Endothelial cell of umbilical vein (primary cell): Measurements from ENCODE around the gene AFG3L2. TPM values are rescaled to one million over a fixed set of nuclear protein-coding genes. Genes with fewer than 3 reads are reported as not detected.

Experiments used
- BruUV-seq: library from RNA; stranded (reverse); fragments of 400-500 nt; replicated peaks from 2 replicates; lab custom pipeline; 2021; lab: Mats Ljungman, UMichigan
- CTCF ChIA-PET: fragments of 300-600, 350-600 bp; sonication (Branson Sonifier 250); formaldehyde crosslinking; loops from one replicate; lab custom pipeline; 2021; ENCODE audit warnings: antibody characterized with exemption, inconsistent platforms; lab: Charles Lee
- POLR2A ChIA-PET: fragments of 300-600, 350-600 bp; sonication (Branson Sonifier 250); formaldehyde crosslinking; loops from one replicate; lab custom pipeline; 2021; ENCODE audit warnings: antibody characterized with exemption, inconsistent platforms; lab: Charles Lee
- DNase-seq: peaks from one replicate; pipeline ENCODE4 v3.0.0-alpha.2; 2011; ENCODE audit warnings: low read depth, low spot score
- FAIRE-seq: peaks from 2 replicates; lab custom pipeline; 2011; peaks lifted over from hg19 to GRCh38; lab: Jason Lieb, UNC
- H2AFZ ChIP-seq: 2 replicates; pipeline ENCODE4 v1.6.0; 2012; ENCODE audit warnings: low read depth, low read length, control low read depth, inconsistent platforms
- H3K27ac ChIP-seq: 2 replicates; pipeline ENCODE4 v1.5.1; 2011; ENCODE audit warnings: low read depth, mild to moderate bottlenecking, control low read depth, low read length, moderate library complexity; ENCODE audit not compliant: insufficient read depth
- H3K27me3 ChIP-seq, 2 experiments: 2 replicates each; pipeline versions ENCODE4 v1.6.0 to v1.6.1; 2011; ENCODE audit warnings: low read length in 2 of 2, mixed read lengths in 1 of 2; ENCODE audit not compliant: control insufficient read depth in 2 of 2, insufficient read depth in 2 of 2
- H3K36me3 ChIP-seq, 2 experiments: 2 replicates in 1 of 2; 3 replicates in 1 of 2; pipeline ENCODE4 v1.5.1; 2011; ENCODE audit warnings: low read length in 2 of 2, mild to moderate bottlenecking in 1 of 2, moderate library complexity in 1 of 2; ENCODE audit not compliant: control insufficient read depth in 2 of 2, insufficient read depth in 2 of 2; ENCODE audit errors: extremely low read depth in 1 of 2
- H3K4me1 ChIP-seq: 3 replicates; pipeline ENCODE4 v1.5.1; 2011; ENCODE audit warnings: mild to moderate bottlenecking, low read length; ENCODE audit not compliant: control insufficient read depth, insufficient read depth; ENCODE audit errors: extremely low read depth
- H3K4me2 ChIP-seq: 2 replicates; pipeline ENCODE4 v1.6.1; 2011; ENCODE audit warnings: low read length, control low read depth, mixed read lengths; ENCODE audit not compliant: insufficient read depth
- H3K4me3 ChIP-seq, 3 experiments: fragments of 200-600 bp in 1 of 3; sonication (generic), shearing (Covaris generic) in 1 of 3; replicated peaks in 1 of 3; 2 replicates each; pipeline ENCODE4 v1.5.1; 2011 to 2016; ENCODE audit warnings: control low read depth in 3 of 3, low read length in 3 of 3, mild to moderate bottlenecking in 2 of 3, inconsistent platforms in 1 of 3, low read depth in 1 of 3, moderate library complexity in 1 of 3; ENCODE audit not compliant: insufficient read depth in 1 of 3
- H3K79me2 ChIP-seq: 2 replicates; pipeline ENCODE4 v1.6.0; 2012; ENCODE audit warnings: low read length, inconsistent platforms; ENCODE audit not compliant: control insufficient read depth, insufficient read depth
- H3K9ac ChIP-seq: replicated peaks from 2 replicates; pipeline ENCODE3; 2011; ENCODE audit warnings: low read length, control low read depth; ENCODE audit not compliant: insufficient read depth; ENCODE audit errors: extremely low read depth
- H3K9me1 ChIP-seq: replicated peaks from 3 replicates; pipeline ENCODE4 v1.6.0; 2011; ENCODE audit warnings: mild to moderate bottlenecking, low read length; ENCODE audit not compliant: control insufficient read depth, insufficient read depth; ENCODE audit errors: extremely low read depth
- H3K9me3 ChIP-seq: replicated peaks from 2 replicates; pipeline ENCODE4 v1.5.1; 2012; ENCODE audit warnings: low read length, inconsistent platforms; ENCODE audit not compliant: control insufficient read depth, insufficient read depth
- H4K20me1 ChIP-seq: replicated peaks from 2 replicates; pipeline ENCODE3; 2011; ENCODE audit warnings: mild to moderate bottlenecking, low read length; ENCODE audit not compliant: control insufficient read depth, insufficient read depth; ENCODE audit errors: extremely low read depth
- CTCF ChIP-seq, 2 donors: IDR thresholded peaks; 1 replicate in 1 of 2; 2 replicates in 1 of 2; pipeline ENCODE4 v1.5.1; 2011; ENCODE audit warnings: low read length in 2 of 2, mild to moderate bottlenecking in 2 of 2, moderate library complexity in 2 of 2, control low read depth in 1 of 2, inconsistent platforms in 1 of 2, low read depth in 1 of 2; ENCODE audit not compliant: insufficient read depth in 1 of 2; ENCODE audit errors: extremely low read depth in 1 of 2
- EZH2 ChIP-seq: IDR thresholded peaks from 2 replicates; pipeline ENCODE4 v1.6.1; 2012; ENCODE audit warnings: borderline replicate concordance, low read depth, mild to moderate bottlenecking, moderate library complexity, low read length, inconsistent platforms; ENCODE audit not compliant: severe bottlenecking
- FOS ChIP-seq: IDR thresholded peaks from 2 replicates; pipeline ENCODE4 v1.6.1; 2011; ENCODE audit warnings: mild to moderate bottlenecking, low read length, moderate library complexity, borderline replicate concordance; ENCODE audit not compliant: insufficient read depth
- GATA2 ChIP-seq: IDR thresholded peaks from 2 replicates; pipeline ENCODE4 v1.7.0; 2011; ENCODE audit warnings: low read depth, mild to moderate bottlenecking, moderate library complexity, mixed read lengths, low read length; ENCODE audit not compliant: insufficient read length, insufficient read depth
- JUN ChIP-seq: IDR thresholded peaks from 2 replicates; pipeline ENCODE4 v1.6.1; 2011; ENCODE audit warnings: borderline replicate concordance, low read depth; ENCODE audit not compliant: insufficient read length, insufficient read depth
- MAX ChIP-seq: IDR thresholded peaks from 2 replicates; pipeline ENCODE4 v1.6.1; 2011; ENCODE audit not compliant: insufficient read depth, insufficient read length
- MYC ChIP-seq: IDR thresholded peaks from one replicate; pipeline ENCODE4 v1.6.1; 2011; ENCODE audit warnings: mild to moderate bottlenecking, low read depth, low read length
- POLR2A ChIP-seq: IDR thresholded peaks from 2 replicates; pipeline ENCODE4 v1.6.1; 2012; ENCODE audit warnings: low read depth, mild to moderate bottlenecking, control low read depth, low read length
- POLR2AphosphoS5 ChIP-seq: IDR thresholded peaks from 2 replicates; pipeline ENCODE4 v1.6.1; 2012; ENCODE audit warnings: low read depth, mild to moderate bottlenecking, control low read depth, low read length, moderate library complexity; ENCODE audit not compliant: insufficient read depth
- dilution Hi-C: fragments of 300-500 bp; cut with MboI; formaldehyde crosslinking; loops from one replicate; pipeline ENCODE4 v1.15.0; 2019; ENCODE audit warnings: low sequenced_read_pairs; ENCODE audit not compliant: extremely low pct_ligation_motif_present
- intact Hi-C: fragments of 100-400 bp; cut with micrococcal nuclease; formaldehyde crosslinking; loops from one replicate; pipeline ENCODE4 v1.10.0; 2022
- polyA plus RNA-seq, 4 experiments: library from polyadenylated mRNA; depleted of rRNA in 3 of 4; stranded (reverse) in 3 of 4; unstranded in 1 of 4; fragments of >200 nt; gene quantifications; 2 replicates each; pipeline versions ENCODE4 v1.2.1 to v1.2.3, GENCODE V29; 2011 to 2012; ENCODE audit warnings: missing spikeins in 1 of 4
- total RNA-seq: library from RNA; stranded (reverse); gene quantifications from 2 replicates; pipeline ENCODE4 v1.2.3, GENCODE V29; 2021

AFG3L2 gene
- total and polyA plus RNA-seq, 2 donors (not counting 3 experiments of a cell fraction or from before 2014, with no cell fraction given), result 19.3 to 42.4 TPM

- H2AFZ ChIP-seq, result peak overlapping the region; percentile 17
These were observed 39.2 kb upstream of the AFG3L2 start for GRCh38 chr18:12416098-12416729.

GRCh38 chr18:12411456-12411855, 34.4 kb upstream of the AFG3L2 start:
- CTCF ChIA-PET, result interaction anchor here (0.7 to 1.0 kb wide), 2 partner anchors 9 to 19 kb away, joined by 3 read pairs; no protein-coding TSS in a partner anchor
- dilution Hi-C loops, result no loop called here

More at GRCh38 chr18:12416098-12416729, 39.2 kb upstream of the AFG3L2 start:
- Histone ChIP-seq H3K27me3 (no peaks in the 10 kb centered on the region), H3K9me3 (no peaks in the 10 kb centered on the region), H3K4me3 (no peak overlapping the region), H3K4me1 (peaks cover 13% of the 10 kb centered on the region), H3K27ac (peak overlapping the region; percentile 13), H3K9ac (peak overlapping the region; percentile 20), H3K36me3 (no peaks in the 10 kb centered on the region), H4K20me1 (no peaks in the 10 kb centered on the region), H3K9me1 (no peaks in the 10 kb centered on the region), H3K79me2 (peaks cover 7% of the 10 kb centered on the region), H3K4me2 (no peak overlapping the region)
- DNase-seq (no peak), FAIRE-seq (no peak)
- intact Hi-C loops (loop anchor here (5.0 kb wide), 1 partner anchor 191 kb away; no protein-coding TSS in a partner anchor), dilution Hi-C loops (no loop called here)
- BruUV-seq, result no TSS peak
- ChIA-PET CTCF (no interaction called here), POLR2A (no interaction called here)
- TF ChIP-seq POLR2AphosphoS5, result no peak
- TF ChIP-seq EZH2, result no peak

More at GRCh38 chr18:12411456-12411855, 34.4 kb upstream of the AFG3L2 start:
- Histone ChIP-seq H3K27me3 (peaks cover under 1 to 5% of the 10 kb centered on the region in 2 experiments), H3K79me2 (peaks cover 27% of the 10 kb centered on the region), H3K27ac (no peak overlapping the region), H3K36me3 (no peaks in the 10 kb centered on the region), H3K4me2 (no peak overlapping the region), H2AFZ (no peak overlapping the region), H3K4me3 (no peak overlapping the region), H3K9ac (no peak overlapping the region), H3K4me1 (peaks cover 18% of the 10 kb centered on the region), H4K20me1 (no peaks in the 10 kb centered on the region), H3K9me3 (no peaks in the 10 kb centered on the region), H3K9me1 (no peaks in the 10 kb centered on the region)
- FAIRE-seq (no peak), DNase-seq (no peak)
- no TSS peak for BruUV-seq
- no peak for TF ChIP-seq GATA2
- TF ChIP-seq MYC, result no peak
- TF ChIP-seq EZH2, result no peak
- TF ChIP-seq MAX, result no peak
- TF ChIP-seq POLR2AphosphoS5, result no peak
- no peak for TF ChIP-seq CTCF (IDR thresholded peaks at IDR 0.05; ENCODE audit: extremely low read depth in 1 of 2, insufficient read depth in 1 of 2, low read depth in 1 of 2, low read length in 2 of 2)
- TF ChIP-seq JUN, result no peak
- TF ChIP-seq POLR2A, result no peak
- no peak for TF ChIP-seq FOS
- POLR2A ChIA-PET, result interaction anchor here (0.6 kb wide), 1 partner anchor 99 kb away, joined by 3 read pairs; no protein-coding TSS in a partner anchor
- intact Hi-C loops, result no loop called here
